ENCODE data around the gene ADK.
"Not testable (repeated sequence)": the region's sequence is repeated elsewhere in the genome, so short reads cannot be mapped to it uniquely, and the experiment has no call there.

GRCh38 chr10:74580438-74580837, 429.4 kb downstream of the ADK start:
- not testable (repeated sequence) for TF ChIP-seq CTCF (IDR thresholded peaks at IDR 0.05 in 4 of 5, conservative IDR thresholded peaks at IDR 0.05 in 1 of 5); POLR2A (IDR thresholded peaks at IDR 0.05)
